KMS-11 (cell line): ENCODE results near the gene NRK.

Source experiments
- H2AFZ ChIP-seq: fragments of 200-600 bp; sonication (generic); 2 replicates; pipeline ENCODE4 v1.6.1; 2016; ENCODE audit warnings: antibody characterized with exemption, mixed run types, low read depth
- H3K27ac ChIP-seq: fragments of 200-600 bp; sonication (generic); 2 replicates; pipeline ENCODE4 v1.6.1; 2016; ENCODE audit warnings: mild to moderate bottlenecking, mixed run types
- H3K27me3 ChIP-seq: fragments of 200-600 bp; sonication (generic); 2 replicates; pipeline ENCODE4 v1.6.1; 2017; ENCODE audit warnings: mild to moderate bottlenecking, low read depth, mixed run types, moderate library complexity; ENCODE audit not compliant: insufficient read depth
- H3K36me3 ChIP-seq: fragments of 200-600 bp; sonication (generic); 2 replicates; pipeline ENCODE4 v1.6.1; 2017; ENCODE audit warnings: mild to moderate bottlenecking, mixed run types; ENCODE audit not compliant: insufficient read depth
- H3K4me1 ChIP-seq: fragments of 200-600 bp; sonication (generic); 2 replicates; pipeline ENCODE4 v1.6.1; 2016; ENCODE audit warnings: mild to moderate bottlenecking, low read depth, mixed run types; ENCODE audit not compliant: poor library complexity, severe bottlenecking
- H3K4me2 ChIP-seq: fragments of 200-600 bp; sonication (generic); 2 replicates; pipeline ENCODE4 v1.7.0; 2016; ENCODE audit warnings: mild to moderate bottlenecking, mixed run types
- H3K4me3 ChIP-seq: fragments of 200-600 bp; sonication (generic); IDR thresholded peaks from 2 replicates; pipeline ENCODE4 v1.6.1; 2017; ENCODE audit warnings: low read depth, low read length, mixed read lengths; ENCODE audit not compliant: insufficient read depth
- H3K79me2 ChIP-seq: fragments of 200-600 bp; sonication (generic); 2 replicates; pipeline ENCODE4 v1.6.1; 2016; ENCODE audit warnings: low read depth, mixed run types; ENCODE audit not compliant: insufficient read depth
- H3K9ac ChIP-seq: fragments of 200-600 bp; sonication (generic); 2 replicates; pipeline ENCODE4 v1.6.1; 2016; ENCODE audit warnings: mild to moderate bottlenecking, mixed run types
- H4K20me1 ChIP-seq: fragments of 200-600 bp; sonication (generic); 2 replicates; pipeline ENCODE4 v1.6.1; 2016; ENCODE audit warnings: mild to moderate bottlenecking, mixed run types; ENCODE audit not compliant: insufficient read depth
- CTCF ChIP-seq: fragments of 200-600 bp; sonication (generic); conservative IDR thresholded peaks from 2 replicates; pipeline ENCODE4 v1.6.1; 2017; ENCODE audit warnings: low read depth, mild to moderate bottlenecking, antibody characterized with exemption, low read length, moderate library complexity, mixed read lengths

The NRK gene

DNA sequence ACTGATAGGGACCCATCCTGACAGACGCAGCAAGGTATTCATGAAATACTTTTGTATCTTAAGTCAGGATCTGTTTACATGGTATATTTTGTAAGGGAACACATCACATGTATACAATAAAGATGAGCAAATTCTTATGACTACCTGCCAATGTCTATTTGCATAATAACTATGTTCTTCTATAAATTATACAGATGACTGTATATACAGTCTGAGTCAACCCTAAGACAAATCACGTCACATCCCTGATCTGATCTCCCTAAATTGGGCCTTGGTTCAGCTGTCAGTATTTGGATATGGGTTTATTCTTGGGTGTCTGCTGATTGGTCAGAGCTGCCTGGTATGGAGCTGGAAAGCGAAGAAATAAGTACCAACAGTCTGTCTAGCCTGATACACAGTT lies 122.9 kb downstream of the NRK start:
- no peak overlapping the region for H2AFZ ChIP-seq
- H3K4me1 ChIP-seq: no peaks in the 10 kb centered on the region
- no peak overlapping the region for H3K4me3 ChIP-seq
- H3K27me3 ChIP-seq: no peaks in the 10 kb centered on the region
- H3K79me2 ChIP-seq: no peaks in the 10 kb centered on the region
- no peak overlapping the region for H3K9ac ChIP-seq
- H3K4me2 ChIP-seq: no peak overlapping the region
- no peaks in the 10 kb centered on the region for H4K20me1 ChIP-seq
- no peaks in the 10 kb centered on the region for H3K36me3 ChIP-seq
- TF ChIP-seq CTCF: no peak
- no peak overlapping the region for H3K27ac ChIP-seq

GRCh38 chrX:105969487-105969886 lies 147.1 kb downstream of the NRK start:
- H3K79me2 ChIP-seq: no peaks in the 10 kb centered on the region
- H3K9ac ChIP-seq: no peak overlapping the region
- H3K27me3 ChIP-seq: no peaks in the 10 kb centered on the region
- TF ChIP-seq CTCF: no peak
- no peak overlapping the region for H3K4me3 ChIP-seq
- H2AFZ ChIP-seq: no peak overlapping the region
- H3K4me1 ChIP-seq: no peaks in the 10 kb centered on the region
- H3K4me2 ChIP-seq: no peak overlapping the region
- no peaks in the 10 kb centered on the region for H3K36me3 ChIP-seq
- no peaks in the 10 kb centered on the region for H4K20me1 ChIP-seq
- H3K27ac ChIP-seq: no peak overlapping the region

- H3K4me1 ChIP-seq: no peaks in the 10 kb centered on the region
- no peak overlapping the region for H2AFZ ChIP-seq
- no peak overlapping the region for H3K4me3 ChIP-seq
- no peak overlapping the region for H3K4me2 ChIP-seq
- H3K36me3 ChIP-seq: no peaks in the 10 kb centered on the region
- no peak for TF ChIP-seq CTCF
- no peak overlapping the region for H3K27ac ChIP-seq
- H3K9ac ChIP-seq: no peak overlapping the region
- H4K20me1 ChIP-seq: no peaks in the 10 kb centered on the region
- H3K79me2 ChIP-seq: no peaks in the 10 kb centered on the region
- H3K27me3 ChIP-seq: no peaks in the 10 kb centered on the region
These were observed 150.5 kb downstream of the NRK start for GRCh38 chrX:105972690-105973386.

DNA sequence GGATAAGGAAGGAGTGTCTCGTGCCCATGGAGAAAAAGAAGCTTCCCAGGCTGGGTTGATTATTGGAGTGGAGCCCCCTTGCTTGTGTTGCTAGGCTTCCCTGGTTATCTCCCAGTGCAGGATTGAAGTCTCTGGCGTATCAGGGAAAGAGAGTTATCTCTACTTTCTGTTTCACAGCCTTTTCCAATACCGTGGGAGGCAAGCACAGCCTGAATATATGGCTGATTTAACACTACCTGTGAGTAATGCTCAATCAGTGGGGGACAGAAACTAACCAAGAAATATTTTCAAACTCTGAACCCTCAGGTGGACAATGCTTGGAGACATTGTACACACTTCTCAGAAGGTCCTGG lies 151.0 kb downstream of the NRK start:
- Histone ChIP-seq H3K36me3 (no peaks in the 10 kb centered on the region), H3K4me2 (no peak overlapping the region)

More for the DNA sequence above, 151.0 kb downstream of the NRK start:
- no peaks in the 10 kb centered on the region for H3K4me1 ChIP-seq
- H4K20me1 ChIP-seq: no peaks in the 10 kb centered on the region
- H3K79me2 ChIP-seq: no peaks in the 10 kb centered on the region
- H3K9ac ChIP-seq: no peak overlapping the region
- H2AFZ ChIP-seq: no peak overlapping the region
- H3K27me3 ChIP-seq: no peaks in the 10 kb centered on the region
- no peak overlapping the region for H3K27ac ChIP-seq
- no peak overlapping the region for H3K4me3 ChIP-seq
- TF ChIP-seq CTCF: no peak
